HepG2 (cell line): ENCODE measurements around the gene LORICRIN. TPM values are rescaled to one million over a fixed set of nuclear protein-coding genes. Genes with fewer than 3 reads are reported as not detected.
"Not testable (repeated sequence)": the region's sequence is repeated elsewhere in the genome, so short reads cannot be mapped to it uniquely, and the experiment has no call there.

Experiments used
- ATAC-seq: fragments of 200-7000 bp; cut with Tn5 transposase; 3 replicates; pipeline ENCODE4 v1.9.1; 2020; ENCODE audit warnings: mild to moderate bottlenecking, moderate library complexity
- BruUV-seq: library from RNA; stranded (reverse); fragments of 400-500 nt; replicated peaks from 2 replicates; lab custom pipeline; 2021; lab: Mats Ljungman, UMichigan
- CTCF ChIA-PET: fragments of 300-600 bp; formaldehyde crosslinking; extraction: SDS; loops from one replicate; lab custom pipeline; 2021; ENCODE audit warnings: low total read pairs, inconsistent platforms, low intra/inter-chr PET ratio; lab: Yijun Ruan, JAX
- POLR2A ChIA-PET: fragments of 350-600 bp; sonication (Branson Sonifier 250); formaldehyde crosslinking; loops from one replicate; lab custom pipeline; 2020; ENCODE audit warnings: antibody characterized with exemption, inconsistent platforms; lab: Yijun Ruan, JAX
- DNase-seq: peaks from one replicate; pipeline ENCODE4 v3.0.0-alpha.2; 2015; ENCODE audit warnings: low spot score
- FAIRE-seq: peaks from 3 replicates; lab custom pipeline; 2011; peaks lifted over from hg19 to GRCh38; lab: Jason Lieb, UNC
- H2AFZ ChIP-seq: one replicate; pipeline ENCODE4 v1.6.1; 2011; ENCODE audit warnings: low read length, inconsistent platforms
- H3K27ac ChIP-seq: fragments of 300-600 bp; 3 replicates; pipeline ENCODE4 v1.8.0; 2011; ENCODE audit warnings: mixed run types, mild to moderate bottlenecking, mixed read lengths, low read length, inconsistent platforms; ENCODE audit not compliant: insufficient read depth; ENCODE audit errors: extremely low read length
- H3K27me3 ChIP-seq, 2 experiments: fragments of 200-600 bp in 1 of 2; 2 replicates in 1 of 2; 3 replicates in 1 of 2; pipeline versions ENCODE4 v1.6.0 to v1.8.0; 2011; ENCODE audit warnings: low read length in 2 of 2, mild to moderate bottlenecking in 2 of 2, moderate library complexity in 2 of 2, inconsistent platforms in 1 of 2; ENCODE audit not compliant: insufficient read depth in 2 of 2, control insufficient read depth in 1 of 2
- H3K36me3 ChIP-seq, 2 experiments: fragments of 200-600 bp in 1 of 2; replicated peaks in 1 of 2; 2 replicates in 1 of 2; 3 replicates in 1 of 2; pipeline versions ENCODE4 v1.5.1 to v1.8.0; 2011; ENCODE audit warnings: low read length in 2 of 2, inconsistent platforms in 1 of 2; ENCODE audit not compliant: insufficient read depth in 2 of 2, control insufficient read depth in 1 of 2
- H3K4me1 ChIP-seq: 2 replicates; pipeline ENCODE4 v1.5.1; 2012; ENCODE audit warnings: low read length, inconsistent platforms; ENCODE audit not compliant: insufficient read depth
- H3K4me2 ChIP-seq: 2 replicates; pipeline ENCODE4 v1.6.0; 2011; ENCODE audit warnings: low read depth, low read length, inconsistent platforms
- H3K4me3 ChIP-seq, 3 experiments: fragments of 200-600 bp in 1 of 3; sonication (generic), shearing (Covaris generic) in 1 of 3; replicated peaks in 1 of 3; 2 replicates each; pipeline ENCODE4 v1.5.1; 2011 to 2016; ENCODE audit warnings: low read length in 3 of 3, inconsistent platforms in 2 of 3, low read depth in 2 of 3, mild to moderate bottlenecking in 2 of 3, control low read depth in 1 of 3, mixed read lengths in 1 of 3; ENCODE audit not compliant: insufficient read depth in 1 of 3
- H3K79me2 ChIP-seq: one replicate; pipeline ENCODE4 v1.6.1; 2011; ENCODE audit warnings: low read length, inconsistent platforms; ENCODE audit not compliant: insufficient read depth
- H3K9ac ChIP-seq: 2 replicates; pipeline ENCODE4 v1.6.0; 2011; ENCODE audit warnings: mild to moderate bottlenecking, low read depth, low read length, inconsistent platforms; ENCODE audit not compliant: insufficient read depth
- H3K9me3 ChIP-seq: 2 replicates; pipeline ENCODE4 v1.5.1; 2012; ENCODE audit warnings: mild to moderate bottlenecking, low read length
- H4K20me1 ChIP-seq: 2 replicates; pipeline ENCODE4 v1.6.0; 2011; ENCODE audit warnings: inconsistent platforms, mild to moderate bottlenecking, low read length, moderate library complexity; ENCODE audit not compliant: insufficient read depth
- NFIC ChIP-seq: IDR thresholded peaks from 2 replicates; pipeline ENCODE4 v1.6.1; 2012; ENCODE audit warnings: mild to moderate bottlenecking, low read length, inconsistent platforms
- ZEB1 ChIP-seq: IDR thresholded peaks from 2 replicates; pipeline ENCODE4 v1.6.1; 2012; ENCODE audit warnings: mild to moderate bottlenecking, low read depth, inconsistent platforms; ENCODE audit not compliant: insufficient replicate concordance
- ZFP36 ChIP-seq: fragments of 150-350 bp; IDR thresholded peaks from 2 replicates; pipeline ENCODE4 v1.6.1; 2018; ENCODE audit warnings: borderline replicate concordance, low read length, low read depth; ENCODE audit not compliant: partially characterized antibody
- WGBS: methylation state at CpG from one replicate; pipeline ENCODE4 v1.1.6; 2017; ENCODE audit warnings: low lambda C conversion rate; 5-methylcytosine and 5-hydroxymethylcytosine counted together
- in situ Hi-C: cut with HindIII; loops from 2 replicates; pipeline ENCODE4 v1.10.0; 2017; ENCODE audit warnings: low pct_unique_long_range_greater_than_20kb; ENCODE audit not compliant: extremely low pct_ligation_motif_present
- intact Hi-C: fragments of 100-400 bp; cut with micrococcal nuclease; formaldehyde crosslinking; loops from one replicate; pipeline ENCODE4 v1.10.0; 2022; ENCODE audit not compliant: unreplicated experiment
- polyA plus RNA-seq, 8 experiments: library from polyadenylated mRNA; depleted of rRNA in 3 of 8; stranded (reverse) in 7 of 8; unstranded in 1 of 8; fragments of >200 nt; fragmentation: Illumina TruSeq in 4 of 8; extraction: Trizol in 4 of 8; gene quantifications; 2 replicates each; pipeline versions ENCODE4 v1.2.1 to v1.2.3, GENCODE V29; 2011 to 2016; ENCODE audit warnings: low read depth in 4 of 8, missing spikeins in 1 of 8, mixed read lengths in 1 of 8; ENCODE audit not compliant: insufficient read depth in 1 of 8
- total RNA-seq, 5 experiments: library from RNA; depleted of rRNA; stranded (reverse); fragments of >200 nt; fragmentation: Illumina TruSeq; extraction: Trizol; gene quantifications; 2 replicates each; pipeline ENCODE4 v1.2.3, GENCODE V29; 2016; ENCODE audit warnings: low read depth in 1 of 5
- TF ChIP-seq, protein P1 (sequence below): sonication (generic); formaldehyde crosslinking; IDR thresholded peaks from 2 replicates; pipeline ENCODE4 v1.5.0; 2020; ENCODE audit warnings: mild to moderate bottlenecking, missing genetic modification reagents, moderate library complexity

LORICRIN gene
- total and polyA plus RNA-seq, 2 of the 13 experiments (the other 11 are each of a cell fraction or from before 2014, with no cell fraction given) = not detected

DNA sequence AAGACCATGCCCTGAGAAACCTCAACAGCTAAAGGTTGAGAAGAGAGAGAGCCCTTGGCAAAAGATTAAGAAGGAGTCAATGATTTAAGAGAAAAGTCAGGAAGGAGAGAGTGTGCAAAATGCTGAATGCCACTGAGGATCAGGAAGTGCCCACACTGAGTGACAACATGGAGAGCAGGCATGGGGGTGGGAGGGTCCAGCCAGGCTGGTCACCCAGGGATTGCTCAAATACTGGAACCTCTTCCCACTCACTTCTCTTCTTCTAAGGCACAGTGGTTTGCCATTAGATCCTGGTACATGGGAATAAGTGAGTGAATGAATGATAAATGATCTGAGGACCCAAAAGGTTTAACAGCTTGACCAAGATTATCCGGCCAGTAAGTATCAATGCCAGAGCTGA, 31.0 kb upstream of the LORICRIN start (continued):
- no peak for TF ChIP-seq NFIC
- no peak for TF ChIP-seq ZFP36
- TF ChIP-seq ZEB1 = no peak

DNA sequence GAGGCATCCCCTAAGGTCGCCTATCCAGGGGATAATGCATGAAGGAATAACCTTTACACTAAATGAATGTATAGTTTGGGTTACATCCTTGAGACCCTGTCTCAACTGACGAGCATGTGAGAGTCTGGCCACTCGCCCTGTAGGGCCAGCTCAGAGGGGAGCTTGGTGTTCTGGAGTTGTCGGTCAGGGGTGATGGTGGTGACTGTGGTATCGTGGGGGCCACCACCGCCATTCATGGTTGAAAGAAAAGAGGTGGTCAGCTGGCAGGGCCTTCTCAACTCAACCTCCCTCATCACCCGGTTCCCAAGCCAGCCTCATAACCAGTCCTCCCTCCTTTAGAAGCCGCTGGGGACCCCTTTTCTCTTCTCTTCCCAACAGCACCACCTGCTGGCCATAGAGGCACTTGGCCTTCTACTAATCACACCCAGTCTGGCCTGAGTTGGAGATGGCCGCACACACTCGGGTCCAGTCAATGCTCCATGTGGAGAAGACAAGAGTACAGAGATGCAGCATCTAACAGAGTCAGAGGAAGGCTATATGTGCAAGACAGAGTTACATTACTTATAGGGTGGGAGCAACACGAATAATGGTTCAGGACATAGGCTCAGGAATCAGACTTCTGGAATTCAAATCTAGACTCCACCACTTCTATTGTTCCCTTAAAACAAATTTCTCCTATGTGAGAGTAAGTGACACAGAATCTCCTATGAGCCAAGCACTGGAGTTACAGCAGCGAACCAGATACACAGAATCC, 30.2 kb upstream of the LORICRIN start:
- H3K4me2 ChIP-seq, H3K36me3 ChIP-seq, H3K4me1 ChIP-seq, H3K27ac ChIP-seq, CTCF ChIA-PET, POLR2A ChIA-PET, BruUV-seq, H4K20me1 ChIP-seq, H3K9me3 ChIP-seq, H3K9ac ChIP-seq, H2AFZ ChIP-seq, intact Hi-C loops, DNase-seq, H3K27me3 ChIP-seq, H3K79me2 ChIP-seq, H3K4me3 ChIP-seq: not testable (repeated sequence)
- peak; percentile 84 for ATAC-seq
- FAIRE-seq = peak; percentile 85
- in situ Hi-C loops = loop anchor here (10.0 kb wide), 2 partner anchors 314 to 354 kb away; partner anchors contain the start of gene SMCP
- TF ChIP-seq, protein P1, sequence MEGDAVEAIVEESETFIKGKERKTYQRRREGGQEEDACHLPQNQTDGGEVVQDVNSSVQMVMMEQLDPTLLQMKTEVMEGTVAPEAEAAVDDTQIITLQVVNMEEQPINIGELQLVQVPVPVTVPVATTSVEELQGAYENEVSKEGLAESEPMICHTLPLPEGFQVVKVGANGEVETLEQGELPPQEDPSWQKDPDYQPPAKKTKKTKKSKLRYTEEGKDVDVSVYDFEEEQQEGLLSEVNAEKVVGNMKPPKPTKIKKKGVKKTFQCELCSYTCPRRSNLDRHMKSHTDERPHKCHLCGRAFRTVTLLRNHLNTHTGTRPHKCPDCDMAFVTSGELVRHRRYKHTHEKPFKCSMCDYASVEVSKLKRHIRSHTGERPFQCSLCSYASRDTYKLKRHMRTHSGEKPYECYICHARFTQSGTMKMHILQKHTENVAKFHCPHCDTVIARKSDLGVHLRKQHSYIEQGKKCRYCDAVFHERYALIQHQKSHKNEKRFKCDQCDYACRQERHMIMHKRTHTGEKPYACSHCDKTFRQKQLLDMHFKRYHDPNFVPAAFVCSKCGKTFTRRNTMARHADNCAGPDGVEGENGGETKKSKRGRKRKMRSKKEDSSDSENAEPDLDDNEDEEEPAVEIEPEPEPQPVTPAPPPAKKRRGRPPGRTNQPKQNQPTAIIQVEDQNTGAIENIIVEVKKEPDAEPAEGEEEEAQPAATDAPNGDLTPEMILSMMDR (CRISPR knock-in tag) = peak; percentile 60
- 21% methylated on average over 11 of the region's 12 CpGs for WGBS
